HG02943 (cell line): ENCODE measurements around the gene PTOV1.

ENCODE experiments used
- ATAC-seq: cut with Tn5 transposase; IDR thresholded peaks from one replicate; pipeline ENCODE4 v1.9.1; 2021; ENCODE audit warnings: mild to moderate bottlenecking, low read depth, moderate library complexity; ENCODE audit not compliant: unreplicated experiment

PTOV1 gene

GRCh38 chr19:49907745-49908446 lies 56.9 kb downstream of the PTOV1 start:
- no peak for ATAC-seq

- no peak for ATAC-seq
Observed at GRCh38 chr19:49908480-49909420, 57.8 kb downstream of the PTOV1 start.

GRCh38 chr19:49910179-49910578 lies 59.2 kb downstream of the PTOV1 start:
- ATAC-seq: no peak
